PFSK-1 (cell line): ENCODE measurements around the gene GCSAM.

Experiments
- FOXP2 ChIP-seq: optimal IDR thresholded peaks from 2 replicates; pipeline ENCODE3; 2011; ENCODE audit warnings: borderline replicate concordance, control low read depth, inconsistent platforms; ENCODE audit not compliant: insufficient read depth; ENCODE audit errors: extremely low read length, extremely low read depth
- POLR2AphosphoS5 ChIP-seq: IDR thresholded peaks from 2 replicates; pipeline ENCODE4 v1.6.1; 2012; ENCODE audit warnings: low read depth, mild to moderate bottlenecking, control low read depth, low read length, moderate library complexity
- SIN3A ChIP-seq: IDR thresholded peaks from 2 replicates; pipeline ENCODE4 v1.6.1; 2012; ENCODE audit warnings: mild to moderate bottlenecking, low read length, moderate library complexity, borderline replicate concordance; ENCODE audit not compliant: insufficient read depth
- TAF1 ChIP-seq: IDR thresholded peaks from 2 replicates; pipeline ENCODE4 v1.6.1; 2012; ENCODE audit warnings: low read length, control low read depth, borderline replicate concordance; ENCODE audit not compliant: insufficient read depth
- TF ChIP-seq, protein P1 (sequence below), 2 experiments: IDR thresholded peaks; 2 replicates each; pipeline versions ENCODE4 v1.6.1 to v1.8.0; 2011 to 2012; ENCODE audit warnings: low read depth in 2 of 2, low read length in 2 of 2, control low read depth in 1 of 2, inconsistent platforms in 1 of 2, mild to moderate bottlenecking in 1 of 2, moderate library complexity in 1 of 2; ENCODE audit not compliant: insufficient read depth in 1 of 2

GRCh38 chr3:112090887-112091586 lies 42.0 kb downstream of the GCSAM start:
- TF ChIP-seq, protein P1, sequence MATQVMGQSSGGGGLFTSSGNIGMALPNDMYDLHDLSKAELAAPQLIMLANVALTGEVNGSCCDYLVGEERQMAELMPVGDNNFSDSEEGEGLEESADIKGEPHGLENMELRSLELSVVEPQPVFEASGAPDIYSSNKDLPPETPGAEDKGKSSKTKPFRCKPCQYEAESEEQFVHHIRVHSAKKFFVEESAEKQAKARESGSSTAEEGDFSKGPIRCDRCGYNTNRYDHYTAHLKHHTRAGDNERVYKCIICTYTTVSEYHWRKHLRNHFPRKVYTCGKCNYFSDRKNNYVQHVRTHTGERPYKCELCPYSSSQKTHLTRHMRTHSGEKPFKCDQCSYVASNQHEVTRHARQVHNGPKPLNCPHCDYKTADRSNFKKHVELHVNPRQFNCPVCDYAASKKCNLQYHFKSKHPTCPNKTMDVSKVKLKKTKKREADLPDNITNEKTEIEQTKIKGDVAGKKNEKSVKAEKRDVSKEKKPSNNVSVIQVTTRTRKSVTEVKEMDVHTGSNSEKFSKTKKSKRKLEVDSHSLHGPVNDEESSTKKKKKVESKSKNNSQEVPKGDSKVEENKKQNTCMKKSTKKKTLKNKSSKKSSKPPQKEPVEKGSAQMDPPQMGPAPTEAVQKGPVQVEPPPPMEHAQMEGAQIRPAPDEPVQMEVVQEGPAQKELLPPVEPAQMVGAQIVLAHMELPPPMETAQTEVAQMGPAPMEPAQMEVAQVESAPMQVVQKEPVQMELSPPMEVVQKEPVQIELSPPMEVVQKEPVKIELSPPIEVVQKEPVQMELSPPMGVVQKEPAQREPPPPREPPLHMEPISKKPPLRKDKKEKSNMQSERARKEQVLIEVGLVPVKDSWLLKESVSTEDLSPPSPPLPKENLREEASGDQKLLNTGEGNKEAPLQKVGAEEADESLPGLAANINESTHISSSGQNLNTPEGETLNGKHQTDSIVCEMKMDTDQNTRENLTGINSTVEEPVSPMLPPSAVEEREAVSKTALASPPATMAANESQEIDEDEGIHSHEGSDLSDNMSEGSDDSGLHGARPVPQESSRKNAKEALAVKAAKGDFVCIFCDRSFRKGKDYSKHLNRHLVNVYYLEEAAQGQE (IDR thresholded peaks at IDR 0.05; ENCODE audit: insufficient read depth in 1 of 2, low read depth in 2 of 2, low read length in 2 of 2): no peak
- TF ChIP-seq POLR2AphosphoS5 (no peak), SIN3A (no peak), TAF1 (no peak), FOXP2 (no peak)
